Left colon (tissue), 2 donors: ENCODE results near the gene ANKRD63. TPM values are rescaled to one million over a fixed set of nuclear protein-coding genes. Genes with fewer than 3 reads are reported as not detected.
A peak's percentile ranks its signal among the peaks of the same experiment; 100 is the strongest.

Experiments used
- ATAC-seq: fragments of 200-7000 bp; cut with Tn5 transposase; one replicate; pipeline ENCODE4 v1.9.1; 2020; ENCODE audit warnings: mild to moderate bottlenecking, moderate library complexity
- DNase-seq, 2 donors: peaks; one replicate each; pipeline ENCODE4 v3.0.0-alpha.2; 2020
- intact Hi-C, 2 donors: fragments of 100-400 bp; cut with DNase I in 1 of 2; cut with micrococcal nuclease in 1 of 2; formaldehyde crosslinking; loops; one replicate each; pipeline versions ENCODE4 v1.11.2 to v1.14.0; 2022; cut with DNase I, micrococcal nuclease
- total RNA-seq, 2 donors: library from RNA; stranded (reverse); fragmentation: NEBNext Ultra II Directional; extraction: Animal tissue kit (Norgen Biotek cat#: 25700); gene quantifications; one replicate each; pipeline ENCODE4 v1.2.1, GENCODE V29; 2021
- donor health status: DM: no; HTN: no; CAD: no.
- donor health status: DM: yes; HTN: yes; CAD: no.

Gene ANKRD63
- total RNA-seq, 2 donors from 2014 or later, result not detected

- DNase-seq, result no peak
- ATAC-seq, result no peak
- intact Hi-C loops, result no loop called here
Measured at GRCh38 chr15:40300367-40300766, 17.5 kb upstream of the ANKRD63 start.

- intact Hi-C loops, result no loop called here
- DNase-seq (no peak), ATAC-seq (no peak)
Measured at GRCh38 chr15:40298216-40298935, 15.5 kb upstream of the ANKRD63 start.

DNA sequence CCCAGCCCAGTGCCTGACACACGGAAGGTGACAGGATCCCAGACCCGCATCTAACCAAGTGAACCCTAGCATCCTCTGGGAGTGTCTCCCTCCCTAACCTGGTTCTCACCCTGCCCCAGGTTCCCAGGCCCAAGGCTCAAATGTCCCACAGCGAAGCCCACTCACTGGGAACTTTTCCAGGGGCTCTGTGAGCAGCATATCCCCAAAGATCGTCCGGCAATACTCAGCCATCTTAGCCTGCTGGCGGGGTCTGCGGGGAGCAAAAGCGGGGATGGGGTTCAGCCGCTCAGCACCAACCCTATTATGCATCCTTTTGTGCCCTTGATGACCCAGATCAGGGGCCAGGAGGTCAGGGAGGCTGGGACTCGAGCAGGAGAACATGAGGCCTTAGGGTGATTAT is 14.5 kb upstream of the ANKRD63 start:
- intact Hi-C loops, result no loop called here
- ATAC-seq (no peak), DNase-seq (no peak)

- intact Hi-C loops, result no loop called here
- DNase-seq (no peak), ATAC-seq (no peak)
Measured at GRCh38 chr15:40296561-40297230, 13.8 kb upstream of the ANKRD63 start.

DNA sequence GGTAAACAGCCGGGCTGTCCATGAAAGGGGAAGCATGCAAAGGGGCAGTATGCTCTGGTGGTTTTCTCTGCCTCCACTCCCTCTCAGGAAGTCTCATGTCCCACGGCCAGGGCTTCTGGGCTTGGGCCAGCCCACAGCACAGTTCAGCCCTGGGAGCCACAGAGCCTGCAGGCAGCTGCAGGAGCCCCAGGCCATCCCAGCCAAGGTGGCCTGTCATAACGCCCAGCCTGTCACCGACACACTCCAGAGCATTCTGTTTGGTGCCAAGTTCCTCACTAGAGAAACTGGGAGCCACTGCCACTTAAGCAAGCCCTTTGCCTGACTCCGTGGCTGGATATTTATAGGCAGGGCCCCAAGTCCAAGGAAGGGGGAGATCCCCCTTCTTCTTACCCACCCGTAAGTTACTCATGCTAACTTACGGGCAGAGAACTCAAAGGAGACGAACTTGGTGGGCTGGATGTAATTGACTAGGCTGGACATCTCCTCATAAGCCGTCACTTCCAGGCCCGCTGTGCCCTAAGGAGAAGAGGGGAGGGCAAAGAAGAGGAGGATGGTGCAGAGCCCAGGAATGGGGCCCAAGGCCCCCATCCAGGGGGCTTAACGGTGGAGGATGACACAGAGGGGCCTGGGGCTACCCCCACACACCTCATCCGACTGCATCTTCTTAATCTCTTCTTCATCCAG is 13.2 kb upstream of the ANKRD63 start:
- intact Hi-C loops, result no loop called here
- no peak for ATAC-seq
- no peak for DNase-seq

GRCh38 chr15:40295297-40295696 is 12.4 kb upstream of the ANKRD63 start:
- intact Hi-C loops, result no loop called here
- ATAC-seq (no peak), DNase-seq (no peak)

GRCh38 chr15:40293905-40294895 is 11.3 kb upstream of the ANKRD63 start:
- intact Hi-C loops, result no loop called here
- DNase-seq (no peak), ATAC-seq (no peak)

GRCh38 chr15:40293006-40293405 is 10.1 kb upstream of the ANKRD63 start:
- intact Hi-C loops, result no loop called here
- DNase-seq (no peak), ATAC-seq (no peak)

DNA sequence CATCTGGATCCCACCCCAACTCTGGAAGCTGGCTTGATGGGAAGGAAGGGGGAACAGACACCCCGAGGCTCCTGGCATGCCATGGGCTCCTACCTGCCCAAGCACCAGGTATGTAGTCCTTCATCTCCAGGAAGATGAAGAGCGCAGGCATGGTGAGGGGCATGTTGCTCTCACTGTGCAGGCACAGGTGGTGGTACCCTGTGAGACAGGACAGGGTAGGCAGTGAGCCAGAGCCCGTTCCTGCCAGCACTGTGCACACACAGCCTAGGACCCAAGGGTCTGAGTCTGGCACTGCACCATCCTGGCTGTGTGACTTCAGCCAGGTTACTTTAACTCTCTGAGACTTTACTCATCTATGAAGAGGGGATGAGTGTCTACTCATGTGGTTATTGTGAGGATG is 9.4 kb upstream of the ANKRD63 start:
- no peak for ATAC-seq
- intact Hi-C loops, result no loop called here
- no peak for DNase-seq

- intact Hi-C loops, result no loop called here
- DNase-seq (peak; percentile 62 to 75), ATAC-seq (peak; percentile 79)
Measured at GRCh38 chr15:40290918-40291574, 8.2 kb upstream of the ANKRD63 start.

DNA sequence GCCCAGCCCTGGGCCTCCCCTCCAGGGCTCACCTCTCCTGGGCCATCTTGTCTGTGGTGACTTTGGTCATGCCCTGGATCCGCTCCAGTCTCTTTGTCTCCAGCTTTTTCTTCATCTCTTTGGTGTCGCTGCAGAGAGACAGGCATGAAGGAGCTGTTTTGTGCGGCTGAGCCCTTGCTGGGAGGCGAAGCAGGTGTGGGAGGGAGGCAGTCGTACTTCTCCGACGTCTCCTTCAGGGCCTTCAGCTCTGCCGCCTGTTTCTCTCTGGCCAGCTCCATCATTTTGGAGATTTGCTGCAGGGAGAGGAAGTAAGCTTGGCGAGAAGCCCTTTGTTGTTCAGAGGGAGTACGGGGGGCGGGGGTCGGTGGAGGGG is 7.7 kb upstream of the ANKRD63 start:
- ATAC-seq (no peak), DNase-seq (no peak)
- intact Hi-C loops, result no loop called here

- ATAC-seq (peak; percentile 79), DNase-seq (peak; percentile 80 to 87)
- intact Hi-C loops, result loop anchor here in 1 of 2 donors (10.0 kb wide), 1 partner anchor 136 kb away; no protein-coding TSS in a partner anchor
Measured at GRCh38 chr15:40289140-40289775, 6.4 kb upstream of the ANKRD63 start.

DNA sequence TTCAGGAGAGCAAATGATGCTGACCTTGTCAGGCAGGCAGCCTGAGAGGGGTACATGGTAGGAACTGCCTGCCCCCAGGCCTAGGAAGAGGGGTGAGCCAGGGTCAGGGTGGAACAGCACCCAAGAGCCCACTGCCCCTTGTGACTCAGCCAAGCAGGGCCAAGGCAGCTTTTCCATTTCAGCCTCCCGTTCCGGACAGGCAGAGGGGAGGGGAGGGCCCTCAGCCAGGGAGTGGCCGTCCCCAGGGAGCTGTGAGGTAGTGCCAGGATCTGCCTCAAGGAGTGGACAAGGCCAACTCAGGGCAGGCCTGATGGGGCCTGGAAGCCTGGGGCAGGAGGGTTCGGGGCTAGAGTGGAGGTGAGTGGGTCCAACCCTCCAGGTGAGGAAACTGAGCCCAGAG is 5.1 kb upstream of the ANKRD63 start:
- peak; percentile 20 for ATAC-seq
- DNase-seq, result no peak
- intact Hi-C loops, result loop anchor here in 1 of 2 donors (10.0 kb wide), 1 partner anchor 137 kb away; no protein-coding TSS in a partner anchor

DNA sequence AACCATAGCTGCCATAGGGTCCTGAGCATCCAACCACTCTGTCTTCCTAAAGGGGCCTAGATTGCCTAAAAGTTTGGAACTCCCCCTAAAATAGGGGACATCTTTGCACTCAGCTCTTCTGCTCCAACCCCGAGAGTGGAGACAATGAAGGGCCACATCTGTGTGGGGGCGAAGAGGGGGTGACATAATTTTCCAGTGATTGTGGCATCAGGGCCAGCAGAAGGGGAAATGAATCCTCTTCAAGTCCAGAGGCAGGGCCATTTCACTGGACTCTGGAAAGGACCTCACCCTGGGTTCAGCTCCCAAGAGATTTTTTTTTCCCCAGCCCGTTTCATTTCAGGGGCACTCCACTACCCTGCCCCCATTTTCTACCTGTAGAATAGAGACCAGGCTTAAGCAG is 4.6 kb upstream of the ANKRD63 start:
- DNase-seq (no peak), ATAC-seq (no peak)
- intact Hi-C loops, result loop anchor here in 1 of 2 donors (10.0 kb wide), 1 partner anchor 137 kb away; no protein-coding TSS in a partner anchor

DNA sequence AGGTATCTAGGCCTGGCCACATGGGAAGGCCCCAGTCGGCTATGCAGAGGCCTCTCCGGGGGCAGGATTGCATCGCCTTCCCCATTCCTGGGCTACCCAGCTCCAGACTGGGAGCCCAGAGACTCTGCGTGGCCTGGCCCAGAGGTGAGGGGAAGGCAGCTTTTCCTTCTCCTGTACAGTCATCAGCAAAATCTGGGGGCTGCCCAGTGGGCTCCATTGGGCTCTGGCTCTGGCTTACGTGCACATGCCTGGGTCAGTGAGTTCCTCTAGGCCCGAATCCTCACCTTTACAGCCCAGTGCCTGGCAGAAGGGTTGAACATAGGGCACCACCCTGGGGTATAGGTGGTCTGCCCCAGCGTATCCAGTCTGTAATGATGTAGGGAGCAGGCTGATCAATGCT is 3.9 kb upstream of the ANKRD63 start:
- ATAC-seq (no peak), DNase-seq (no peak)
- intact Hi-C loops, result loop anchor here in 1 of 2 donors (10.0 kb wide), 1 partner anchor 138 kb away; no protein-coding TSS in a partner anchor

GRCh38 chr15:40286061-40286532 is 3.2 kb upstream of the ANKRD63 start:
- DNase-seq (no peak), ATAC-seq (no peak)
- intact Hi-C loops, result loop anchor here in 1 of 2 donors (10.0 kb wide), 1 partner anchor 139 kb away; no protein-coding TSS in a partner anchor

GRCh38 chr15:40285554-40286011 is 2.7 kb upstream of the ANKRD63 start:
- no peak for DNase-seq
- no peak for ATAC-seq
- intact Hi-C loops, result loop anchor here in 1 of 2 donors (10.0 kb wide), 1 partner anchor 139 kb away; no protein-coding TSS in a partner anchor
